ENCODE measurements around the gene IGSF22.

DNA sequence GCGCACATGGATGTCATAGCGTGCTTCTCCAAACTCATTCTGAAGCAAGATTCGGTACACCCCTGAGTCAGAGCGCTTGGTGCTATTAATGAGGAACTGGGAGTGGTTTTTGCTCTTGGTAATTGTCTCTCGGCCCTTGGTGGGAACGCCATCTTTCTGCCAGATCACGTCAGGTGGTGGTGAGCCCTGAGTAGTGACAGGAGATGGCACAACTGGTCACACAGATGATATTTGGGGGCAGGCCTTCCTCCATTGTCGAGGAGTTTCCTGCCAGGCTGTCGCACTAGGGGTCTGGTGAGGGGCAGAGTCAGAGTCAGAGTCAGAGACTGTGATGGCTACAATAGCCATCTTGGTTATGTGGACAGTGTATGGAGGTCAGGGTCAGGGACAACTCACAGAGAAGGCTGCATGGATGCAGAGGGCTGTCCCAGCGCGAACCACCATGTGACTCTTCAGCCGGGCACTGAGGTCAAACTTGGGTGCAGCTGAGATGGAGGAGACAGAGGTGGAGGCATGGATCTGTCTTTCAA is 18.1 kb downstream of the IGSF22 start:
- TF ChIP-seq, protein P1, sequence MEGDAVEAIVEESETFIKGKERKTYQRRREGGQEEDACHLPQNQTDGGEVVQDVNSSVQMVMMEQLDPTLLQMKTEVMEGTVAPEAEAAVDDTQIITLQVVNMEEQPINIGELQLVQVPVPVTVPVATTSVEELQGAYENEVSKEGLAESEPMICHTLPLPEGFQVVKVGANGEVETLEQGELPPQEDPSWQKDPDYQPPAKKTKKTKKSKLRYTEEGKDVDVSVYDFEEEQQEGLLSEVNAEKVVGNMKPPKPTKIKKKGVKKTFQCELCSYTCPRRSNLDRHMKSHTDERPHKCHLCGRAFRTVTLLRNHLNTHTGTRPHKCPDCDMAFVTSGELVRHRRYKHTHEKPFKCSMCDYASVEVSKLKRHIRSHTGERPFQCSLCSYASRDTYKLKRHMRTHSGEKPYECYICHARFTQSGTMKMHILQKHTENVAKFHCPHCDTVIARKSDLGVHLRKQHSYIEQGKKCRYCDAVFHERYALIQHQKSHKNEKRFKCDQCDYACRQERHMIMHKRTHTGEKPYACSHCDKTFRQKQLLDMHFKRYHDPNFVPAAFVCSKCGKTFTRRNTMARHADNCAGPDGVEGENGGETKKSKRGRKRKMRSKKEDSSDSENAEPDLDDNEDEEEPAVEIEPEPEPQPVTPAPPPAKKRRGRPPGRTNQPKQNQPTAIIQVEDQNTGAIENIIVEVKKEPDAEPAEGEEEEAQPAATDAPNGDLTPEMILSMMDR (IDR thresholded peaks at IDR 0.05): no peak
- TF ChIP-seq POLR2A (IDR thresholded peaks at IDR 0.05): no peak
